Embryonic facial prominence (tissue), 1 donor: ENCODE data around the gene ARRB1.
"Not testable (repeated sequence)": the region's sequence is repeated elsewhere in the genome, so short reads cannot be mapped to it uniquely, and the experiment has no call there.

Experiments
- DNase-seq: peaks from one replicate; pipeline ENCODE4 v3.0.0-alpha.2; 2016; ENCODE audit errors: extremely low spot score

Gene ARRB1

GRCh38 chr11:75371949-75372876 is 20.8 kb upstream of the ARRB1 start:
- DNase-seq = no peak

- DNase-seq = no peak
These were observed 18.2 kb upstream of the ARRB1 start for GRCh38 chr11:75369560-75370255.

GRCh38 chr11:75366826-75367225 is 15.4 kb upstream of the ARRB1 start:
- not testable (repeated sequence) for DNase-seq

- DNase-seq = no peak
These were observed 14.3 kb upstream of the ARRB1 start for GRCh38 chr11:75365711-75366181.

DNA sequence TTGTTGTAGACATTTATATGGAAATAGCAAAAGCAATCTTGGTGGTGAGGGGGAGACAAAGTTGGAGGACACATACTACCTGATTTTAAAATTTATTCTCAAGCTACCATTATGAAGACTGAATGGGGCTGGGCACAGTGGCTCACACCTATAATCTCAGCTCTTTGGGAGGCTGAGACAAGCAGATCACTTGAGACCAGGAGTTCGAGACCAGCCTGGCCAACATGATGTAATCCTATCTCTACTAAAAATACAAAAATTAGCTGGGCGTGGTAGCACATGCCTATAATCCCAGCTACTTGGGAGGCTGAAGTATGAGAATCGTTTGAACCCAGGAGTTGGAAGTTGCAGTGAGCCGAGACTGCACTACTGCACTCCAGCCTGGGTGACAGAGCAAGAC is 10.8 kb upstream of the ARRB1 start:
- not testable (repeated sequence) for DNase-seq

DNA sequence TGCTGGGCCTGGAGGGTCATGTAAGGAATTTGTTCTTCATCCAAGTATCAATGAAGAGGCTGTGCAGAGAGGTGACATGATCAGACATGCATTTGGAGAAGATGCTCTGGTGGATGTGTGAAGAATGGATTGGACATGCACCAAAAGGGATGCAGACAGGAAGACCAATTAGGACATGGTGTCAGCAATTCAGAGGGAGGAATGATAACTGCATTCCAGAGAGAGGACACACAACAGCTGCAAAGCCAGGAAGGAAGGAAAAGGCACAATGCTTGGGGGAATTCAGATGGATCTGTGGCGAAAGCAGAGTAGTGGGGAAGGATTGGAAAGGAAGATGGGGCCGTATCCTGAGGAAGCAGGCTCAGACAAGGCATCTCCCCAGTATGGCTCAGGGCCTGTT is 5.2 kb upstream of the ARRB1 start:
- no peak for DNase-seq

- no peak for DNase-seq
These were observed 3.6 kb upstream of the ARRB1 start for GRCh38 chr11:75355051-75355450.

GRCh38 chr11:75352588-75353206 is 1.2 kb upstream of the ARRB1 start:
- DNase-seq = no peak

DNA sequence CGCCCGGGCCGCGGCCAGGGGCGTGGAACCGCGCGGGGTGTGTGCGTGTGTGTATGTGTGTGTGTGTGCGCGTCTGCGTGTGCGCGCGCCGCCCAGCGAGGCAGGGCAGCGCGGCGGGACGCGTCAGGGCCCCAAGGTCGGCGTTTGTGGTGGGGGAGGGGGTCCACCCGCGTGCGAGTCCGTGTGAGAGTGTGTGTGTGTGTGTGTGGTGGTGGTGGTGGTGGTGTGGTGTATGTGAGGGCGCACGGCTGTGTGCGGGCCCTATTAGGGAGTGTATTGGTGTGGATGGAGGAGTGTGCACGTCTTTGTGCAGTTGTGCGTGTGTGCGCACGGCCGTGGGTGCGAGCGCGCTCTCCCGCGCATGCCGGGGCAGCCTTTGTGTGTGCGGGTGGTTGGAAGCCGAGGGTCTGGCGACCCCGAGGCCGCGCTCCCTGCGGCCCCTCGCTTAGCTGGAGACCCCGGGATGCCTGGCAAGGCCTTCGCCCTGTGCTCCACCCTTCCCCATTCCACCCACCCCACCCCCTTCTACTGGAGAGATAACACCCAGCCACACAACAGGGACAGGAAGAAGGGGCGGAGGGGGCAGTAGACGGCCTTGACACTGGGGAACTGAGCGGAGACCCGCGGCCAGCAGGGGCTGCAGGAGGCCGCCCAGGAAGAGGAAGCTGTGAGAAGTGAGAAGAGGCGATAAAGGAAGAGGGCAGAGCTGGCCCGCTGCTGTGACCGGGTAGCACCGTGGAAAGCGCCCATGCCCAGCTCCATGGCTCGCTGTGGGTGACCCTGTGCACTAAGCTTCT is 528 bp upstream of the ARRB1 start:
- no peak for DNase-seq

DNA sequence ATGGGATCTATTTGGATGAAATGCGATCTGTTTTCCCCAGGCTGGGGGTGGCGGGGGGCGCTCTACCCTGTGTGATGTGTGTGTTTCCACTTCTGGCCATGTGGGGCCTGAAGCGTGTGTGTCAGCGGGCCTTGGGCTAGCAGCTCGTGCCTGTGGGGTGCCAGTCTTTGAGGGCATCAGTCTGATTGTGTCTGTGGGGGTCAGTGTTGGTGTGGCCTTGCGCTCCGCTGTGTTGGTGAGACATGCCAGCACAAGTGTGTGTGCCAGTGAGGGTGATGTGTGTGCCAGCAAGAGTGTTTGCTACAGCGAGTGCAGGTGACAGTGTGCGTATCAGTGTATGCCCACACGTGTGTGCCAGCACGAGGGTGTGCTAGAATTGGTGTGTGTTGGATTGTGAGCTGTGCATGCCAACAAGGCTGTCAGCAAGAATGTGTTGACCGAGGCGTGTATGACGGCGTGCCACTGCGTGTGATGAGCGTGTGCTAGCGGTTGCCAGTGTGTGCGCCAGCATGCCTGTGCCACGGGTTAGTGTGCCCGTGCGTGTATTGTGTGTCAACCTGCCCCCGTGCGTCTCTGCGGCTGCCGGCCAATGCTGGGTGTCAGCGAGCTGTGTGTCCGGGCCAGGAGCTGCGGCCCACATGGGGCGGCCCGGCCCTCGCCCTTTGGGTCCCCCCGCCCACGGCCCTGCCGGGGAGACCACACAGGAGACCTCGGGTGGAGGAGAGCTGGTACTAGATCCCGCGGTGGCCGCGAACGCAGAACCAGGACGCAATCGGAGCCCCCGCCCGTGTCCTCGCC is 519 bp downstream of the ARRB1 start:
- no peak for DNase-seq

GRCh38 chr11:75350122-75350742 is 1.2 kb downstream of the ARRB1 start:
- DNase-seq = no peak

DNA sequence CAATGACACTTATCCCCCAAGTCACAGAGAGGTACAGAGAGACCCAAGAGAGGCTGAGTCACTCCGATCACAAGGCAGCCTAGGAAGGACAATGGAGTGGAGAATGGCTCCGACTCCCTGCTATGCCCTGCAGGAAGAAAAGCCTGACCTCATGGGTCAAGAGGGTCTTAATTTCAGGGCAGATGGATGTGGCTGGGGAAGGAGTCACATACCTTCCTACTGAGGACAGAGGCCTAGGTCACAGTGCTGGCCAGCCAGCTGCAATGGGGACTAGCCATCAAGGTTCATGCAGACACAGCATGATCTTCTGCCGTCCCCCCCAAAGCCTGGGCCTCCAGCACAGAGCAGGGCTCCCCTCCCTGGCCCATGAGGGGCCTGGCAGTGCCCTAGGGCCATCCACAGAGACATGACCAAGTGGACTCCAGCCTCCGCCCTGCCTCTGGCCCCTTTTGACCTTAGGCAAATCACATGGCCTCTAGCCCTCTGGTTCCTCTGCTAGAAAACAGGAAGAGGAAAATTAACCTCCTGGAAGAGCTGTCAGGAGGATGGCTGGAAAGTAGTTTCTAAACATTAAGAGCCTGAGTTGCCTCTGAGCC is 1.8 kb downstream of the ARRB1 start:
- DNase-seq = no peak

DNA sequence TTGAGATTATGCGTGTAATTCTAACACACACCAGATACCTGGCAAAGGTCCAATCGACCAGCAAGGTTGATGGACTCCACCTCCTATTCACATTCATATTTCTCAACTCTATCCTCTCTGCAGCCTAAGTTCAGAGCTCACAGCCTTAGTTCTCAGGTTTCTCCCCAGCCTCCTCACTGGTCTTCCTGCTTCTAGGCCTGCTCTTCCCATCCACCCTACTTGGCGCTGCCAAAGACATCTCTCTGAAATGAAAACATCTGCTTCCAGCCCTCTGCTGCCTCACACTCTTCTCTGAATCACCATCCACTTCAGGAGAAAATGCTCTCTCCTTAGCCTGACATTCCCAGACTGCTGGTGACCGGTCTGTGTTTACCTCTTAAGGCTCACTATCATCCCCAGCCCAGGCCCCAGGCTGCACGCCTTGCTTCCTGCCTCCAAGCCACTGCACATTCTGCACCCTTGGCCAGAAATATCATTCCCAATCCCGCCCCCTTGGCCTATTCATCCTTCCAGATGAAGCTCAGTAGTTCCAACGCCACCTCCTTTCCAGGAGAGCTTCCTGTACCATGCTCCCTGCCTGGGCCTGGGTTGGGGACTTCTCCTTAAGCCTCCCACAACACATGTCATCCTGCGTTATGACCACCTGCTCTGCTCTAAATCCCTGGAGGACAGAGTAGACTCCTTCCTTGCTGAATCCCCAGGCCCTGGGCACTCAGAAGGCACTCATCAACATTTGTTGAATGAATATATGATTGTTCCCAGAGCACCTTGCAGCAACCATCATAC is 3.5 kb downstream of the ARRB1 start:
- DNase-seq = no peak

DNA sequence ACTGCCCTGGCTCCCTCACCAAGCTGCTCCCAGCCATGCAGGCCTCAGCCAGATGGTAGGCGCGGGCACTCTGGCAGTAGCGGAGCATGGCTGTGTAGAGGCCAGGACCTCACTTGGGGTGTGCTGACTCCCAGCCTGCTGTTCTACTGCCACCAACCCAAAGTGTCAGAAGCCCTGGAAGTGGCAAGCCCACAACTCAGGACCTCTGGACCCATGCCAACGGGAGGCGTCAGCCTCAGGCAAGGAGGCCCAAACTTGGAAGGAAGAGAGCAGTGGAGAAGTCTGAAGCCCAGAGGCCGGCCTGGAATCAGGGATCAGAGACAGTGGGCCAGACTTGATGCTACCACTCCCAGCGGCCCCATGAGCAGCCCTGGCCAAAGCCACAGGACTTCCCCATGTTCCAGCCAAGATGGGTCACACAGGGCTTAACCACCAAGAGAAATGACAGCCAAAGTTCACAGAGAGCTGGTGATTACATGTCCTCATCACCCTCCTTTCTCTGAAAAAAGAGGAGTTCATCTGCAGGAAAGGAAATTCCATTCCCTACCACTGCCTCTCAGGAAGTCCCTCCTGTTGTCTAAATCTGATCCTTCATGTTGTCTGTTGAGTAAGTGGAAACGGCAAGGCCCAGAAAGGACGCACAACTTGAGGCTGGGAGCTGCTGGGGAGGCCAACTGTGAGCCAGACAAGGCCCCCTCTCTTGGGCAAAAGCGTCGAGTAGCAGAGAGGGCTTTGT is 4.4 kb downstream of the ARRB1 start:
- DNase-seq = no peak

- no peak for DNase-seq
These were observed 5.2 kb downstream of the ARRB1 start for GRCh38 chr11:75346296-75346695.

- no peak for DNase-seq
These were observed 5.9 kb downstream of the ARRB1 start for GRCh38 chr11:75345455-75346160.

DNA sequence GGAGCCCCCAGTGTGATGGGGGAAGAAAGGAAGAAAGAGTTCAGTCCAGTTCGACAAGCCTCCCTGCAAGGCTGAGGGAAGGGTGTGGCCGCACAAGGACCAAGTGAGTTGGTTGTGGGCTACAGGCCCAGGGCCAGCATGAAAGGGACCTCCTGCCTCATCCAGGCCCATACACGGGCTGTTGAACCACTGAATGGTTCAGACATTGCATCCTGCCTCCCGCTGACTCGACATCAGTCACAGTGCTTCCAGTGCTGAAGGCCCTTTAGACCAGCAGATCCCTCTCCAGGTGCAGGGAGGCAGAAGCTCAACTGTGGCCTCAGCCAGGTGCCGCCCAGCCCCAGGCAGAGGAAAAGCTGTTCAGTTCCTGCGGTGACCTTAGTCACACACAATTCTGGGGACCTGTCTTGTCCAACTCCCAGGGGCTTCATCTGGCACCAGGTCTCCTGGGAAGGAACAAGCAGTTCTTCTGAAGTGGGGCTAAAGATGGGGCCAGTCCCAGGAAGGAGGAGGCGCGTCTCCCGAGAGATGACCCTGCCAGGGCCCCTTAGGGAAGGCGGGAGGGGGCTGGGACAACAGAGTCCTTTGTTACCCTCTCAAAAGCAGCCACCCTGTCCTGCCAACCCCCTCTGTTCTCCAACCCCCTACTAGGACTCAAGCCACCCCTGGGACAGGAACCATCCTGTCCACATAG is 6.6 kb downstream of the ARRB1 start:
- DNase-seq = no peak
